ENCODE data around the gene MRGPRD.

MRGPRD gene

GRCh38 chr11:69012092-69013008, 31.6 kb upstream of the MRGPRD start:
- Histone ChIP-seq H3K27ac (ENCODE audit: low read length) (no peak overlapping the region), H4K20me1 (ENCODE audit: insufficient read depth, low read length) (peaks cover 9% of the 10 kb centered on the region), H3K27me3 (ENCODE audit: insufficient read depth, low read length, poor library complexity) (peaks cover 28% of the 10 kb centered on the region), H3K4me3 (ENCODE audit: low read depth in 1 of 2, low read length in 2 of 2) (no peak overlapping the region), H3K4me1 (ENCODE audit: insufficient read depth, low read length) (no peaks in the 10 kb centered on the region), H2AFZ (ENCODE audit: low read depth, low read length) (no peak overlapping the region), H3K9ac (ENCODE audit: low read depth, low read length) (no peak overlapping the region), H3K4me2 (ENCODE audit: insufficient read depth, low read length) (no peak overlapping the region), H3K9me3 (ENCODE audit: insufficient read depth, low read length, severe bottlenecking) (no peaks in the 10 kb centered on the region), H3K79me2 (ENCODE audit: insufficient read depth, low read length) (no peaks in the 10 kb centered on the region), H3K36me3 (ENCODE audit: insufficient read depth, low read length) (no peaks in the 10 kb centered on the region)
- DNase-seq (no peak), ATAC-seq (ENCODE audit: insufficient read depth, low read depth) (no peak)
- TF ChIP-seq, protein P1, sequence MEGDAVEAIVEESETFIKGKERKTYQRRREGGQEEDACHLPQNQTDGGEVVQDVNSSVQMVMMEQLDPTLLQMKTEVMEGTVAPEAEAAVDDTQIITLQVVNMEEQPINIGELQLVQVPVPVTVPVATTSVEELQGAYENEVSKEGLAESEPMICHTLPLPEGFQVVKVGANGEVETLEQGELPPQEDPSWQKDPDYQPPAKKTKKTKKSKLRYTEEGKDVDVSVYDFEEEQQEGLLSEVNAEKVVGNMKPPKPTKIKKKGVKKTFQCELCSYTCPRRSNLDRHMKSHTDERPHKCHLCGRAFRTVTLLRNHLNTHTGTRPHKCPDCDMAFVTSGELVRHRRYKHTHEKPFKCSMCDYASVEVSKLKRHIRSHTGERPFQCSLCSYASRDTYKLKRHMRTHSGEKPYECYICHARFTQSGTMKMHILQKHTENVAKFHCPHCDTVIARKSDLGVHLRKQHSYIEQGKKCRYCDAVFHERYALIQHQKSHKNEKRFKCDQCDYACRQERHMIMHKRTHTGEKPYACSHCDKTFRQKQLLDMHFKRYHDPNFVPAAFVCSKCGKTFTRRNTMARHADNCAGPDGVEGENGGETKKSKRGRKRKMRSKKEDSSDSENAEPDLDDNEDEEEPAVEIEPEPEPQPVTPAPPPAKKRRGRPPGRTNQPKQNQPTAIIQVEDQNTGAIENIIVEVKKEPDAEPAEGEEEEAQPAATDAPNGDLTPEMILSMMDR (IDR thresholded peaks at IDR 0.05; ENCODE audit: borderline replicate concordance, extremely low read depth, low read length, poor library complexity, severe bottlenecking): no peak
- no peak for TF ChIP-seq EZH2 (IDR thresholded peaks at IDR 0.05; ENCODE audit: borderline replicate concordance, low read depth, low read length, severe bottlenecking)

GRCh38 chr11:69011624-69012091, 30.9 kb upstream of the MRGPRD start:
- H3K27ac ChIP-seq (ENCODE audit: low read length): no peak overlapping the region
- no peak overlapping the region for H3K4me2 ChIP-seq (ENCODE audit: insufficient read depth, low read length)
- no peak overlapping the region for H3K4me3 ChIP-seq (ENCODE audit: low read depth in 1 of 2, low read length in 2 of 2)
- H3K27me3 ChIP-seq (ENCODE audit: insufficient read depth, low read length, poor library complexity): peaks cover 28% of the 10 kb centered on the region
- H3K9ac ChIP-seq (ENCODE audit: low read depth, low read length): no peak overlapping the region
- no peaks in the 10 kb centered on the region for H3K9me3 ChIP-seq (ENCODE audit: insufficient read depth, low read length, severe bottlenecking)
- DNase-seq: no peak
- H3K4me1 ChIP-seq (ENCODE audit: insufficient read depth, low read length): no peaks in the 10 kb centered on the region
- H2AFZ ChIP-seq (ENCODE audit: low read depth, low read length): no peak overlapping the region
- H4K20me1 ChIP-seq (ENCODE audit: insufficient read depth, low read length): peaks cover 9% of the 10 kb centered on the region
- H3K36me3 ChIP-seq (ENCODE audit: insufficient read depth, low read length): no peaks in the 10 kb centered on the region
- ATAC-seq (ENCODE audit: insufficient read depth, low read depth): no peak; the same call in 2 of the 3 replicates
- no peak for TF ChIP-seq EZH2 (IDR thresholded peaks at IDR 0.05; ENCODE audit: borderline replicate concordance, low read depth, low read length, severe bottlenecking)
- TF ChIP-seq, protein P1 (IDR thresholded peaks at IDR 0.05; ENCODE audit: borderline replicate concordance, extremely low read depth, low read length, poor library complexity, severe bottlenecking): no peak
- no peaks in the 10 kb centered on the region for H3K79me2 ChIP-seq (ENCODE audit: insufficient read depth, low read length)

DNA sequence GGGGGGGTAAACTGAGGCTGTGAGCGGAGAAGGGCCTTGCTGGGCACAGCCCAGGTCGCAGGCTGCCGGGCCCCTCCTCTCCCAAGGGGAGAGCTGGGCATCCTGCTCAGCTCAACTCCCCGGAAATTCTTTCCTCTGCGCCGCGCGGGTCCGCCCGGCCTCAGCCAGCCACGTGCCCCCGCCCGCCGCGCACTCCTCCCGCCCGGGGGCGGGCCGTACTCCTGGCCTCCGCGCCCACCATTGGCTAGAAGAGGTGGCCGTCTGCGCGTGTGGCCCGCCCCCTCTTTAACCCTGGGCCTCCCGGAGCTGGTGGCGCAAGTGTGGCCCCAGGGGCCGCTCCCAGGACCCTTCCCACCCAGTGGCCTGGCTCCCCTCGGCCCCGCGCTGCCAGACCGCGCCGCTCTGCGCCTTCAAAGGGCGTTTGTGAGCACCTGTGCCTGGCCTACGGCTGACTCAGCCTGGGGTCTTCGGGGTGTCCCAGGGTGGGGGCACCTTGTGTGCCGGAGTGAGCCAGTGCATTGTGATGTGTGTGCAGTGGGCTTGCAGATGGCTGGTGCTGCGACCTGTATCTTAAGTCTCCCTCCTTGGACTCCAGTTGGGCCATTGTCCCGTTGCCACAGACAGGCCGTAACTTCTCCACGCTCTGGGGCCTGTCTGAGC, 30.3 kb upstream of the MRGPRD start:
- TF ChIP-seq EZH2 (IDR thresholded peaks at IDR 0.05; ENCODE audit: borderline replicate concordance, low read depth, low read length, severe bottlenecking): no peak
- TF ChIP-seq, protein P1 (IDR thresholded peaks at IDR 0.05; ENCODE audit: borderline replicate concordance, extremely low read depth, low read length, poor library complexity, severe bottlenecking): no peak
- Histone ChIP-seq H4K20me1 (ENCODE audit: insufficient read depth, low read length) (peaks cover 9% of the 10 kb centered on the region), H3K9me3 (ENCODE audit: insufficient read depth, low read length, severe bottlenecking) (no peaks in the 10 kb centered on the region), H3K36me3 (ENCODE audit: insufficient read depth, low read length) (no peaks in the 10 kb centered on the region), H3K79me2 (ENCODE audit: insufficient read depth, low read length) (no peaks in the 10 kb centered on the region), H3K4me1 (ENCODE audit: insufficient read depth, low read length) (no peaks in the 10 kb centered on the region), H2AFZ (ENCODE audit: low read depth, low read length) (no peak overlapping the region), H3K27ac (ENCODE audit: low read length) (no peak overlapping the region), H3K9ac (ENCODE audit: low read depth, low read length) (no peak overlapping the region), H3K4me3 (ENCODE audit: low read depth in 1 of 2, low read length in 2 of 2) (no peak overlapping the region), H3K27me3 (ENCODE audit: insufficient read depth, low read length, poor library complexity) (peaks cover 28% of the 10 kb centered on the region), H3K4me2 (ENCODE audit: insufficient read depth, low read length) (no peak overlapping the region)
- DNase-seq: peak; percentile 23
- ATAC-seq (ENCODE audit: insufficient read depth, low read depth): peak; percentile 75; the same call in 2 of the 3 replicates
